GM18907 (cell line): ENCODE measurements around the gene ANXA6.

ENCODE experiments used
- ATAC-seq: cut with Tn5 transposase; IDR thresholded peaks from one replicate; pipeline ENCODE4 v1.9.1; 2021; ENCODE audit warnings: mild to moderate bottlenecking, moderate library complexity; ENCODE audit not compliant: unreplicated experiment

Gene ANXA6

GRCh38 chr5:151106043-151106442 is 51.5 kb downstream of the ANXA6 start:
- ATAC-seq, result no peak

GRCh38 chr5:151105561-151105960 is 52.0 kb downstream of the ANXA6 start:
- ATAC-seq, result no peak

GRCh38 chr5:151104795-151105194 is 52.8 kb downstream of the ANXA6 start:
- no peak for ATAC-seq

GRCh38 chr5:151101746-151102145 is 55.8 kb downstream of the ANXA6 start:
- no peak for ATAC-seq

GRCh38 chr5:151101151-151101550 is 56.4 kb downstream of the ANXA6 start:
- ATAC-seq, result no peak

GRCh38 chr5:151100681-151101080 is 56.9 kb downstream of the ANXA6 start:
- ATAC-seq, result no peak

- ATAC-seq, result no peak
Measured at GRCh38 chr5:151098768-151099121, 58.8 kb downstream of the ANXA6 start.

- ATAC-seq, result peak; percentile 42
Measured at GRCh38 chr5:151097820-151098767, 59.5 kb downstream of the ANXA6 start.

GRCh38 chr5:151097061-151097460 is 60.5 kb downstream of the ANXA6 start:
- ATAC-seq, result no peak

GRCh38 chr5:151096001-151096373 is 61.6 kb downstream of the ANXA6 start:
- ATAC-seq, result no peak

GRCh38 chr5:151095341-151096000 is 62.1 kb downstream of the ANXA6 start:
- no peak for ATAC-seq

- ATAC-seq, result no peak
Measured at GRCh38 chr5:151094852-151095245, 62.7 kb downstream of the ANXA6 start.

- ATAC-seq, result peak; percentile 81
Measured at GRCh38 chr5:151094030-151094851, 63.3 kb downstream of the ANXA6 start.

- ATAC-seq, result no peak
Measured at GRCh38 chr5:151093476-151093889, 64.1 kb downstream of the ANXA6 start.

GRCh38 chr5:151092762-151093161 is 64.8 kb downstream of the ANXA6 start:
- no peak for ATAC-seq

GRCh38 chr5:151089726-151090125 is 67.9 kb downstream of the ANXA6 start:
- ATAC-seq, result no peak

GRCh38 chr5:151088986-151089385 is 68.6 kb downstream of the ANXA6 start:
- ATAC-seq, result no peak

GRCh38 chr5:151087486-151087885 is 70.1 kb downstream of the ANXA6 start:
- no peak for ATAC-seq

GRCh38 chr5:151086905-151087360 is 70.6 kb downstream of the ANXA6 start:
- peak; percentile 77 for ATAC-seq

- no peak for ATAC-seq
Measured at GRCh38 chr5:151086192-151086869, 71.2 kb downstream of the ANXA6 start.
